HCT116 (cell line): ENCODE data around the gene TMEM106C. TPM values are rescaled to one million over a fixed set of nuclear protein-coding genes. Genes with fewer than 3 reads are reported as not detected.

Source experiments
- ATAC-seq: fragments of 200-7000 bp; cut with Tn5 transposase; 2 replicates; pipeline ENCODE4 v1.9.1; 2020; ENCODE audit warnings: mild to moderate bottlenecking, moderate library complexity
- BruUV-seq: library from RNA; stranded (reverse); fragments of 400-500 nt; replicated peaks from 2 replicates; lab custom pipeline; 2021; lab: Mats Ljungman, UMichigan
- CTCF ChIA-PET: fragments of 300-600 bp; sonication (Branson Sonifier 250); formaldehyde crosslinking; loops from one replicate; lab custom pipeline; 2021; ENCODE audit warnings: antibody characterized with exemption; lab: Charles Lee
- POLR2A ChIA-PET: fragments of 300-600, 350-600 bp; sonication (Branson Sonifier 250); formaldehyde crosslinking; loops from one replicate; lab custom pipeline; 2021; ENCODE audit warnings: antibody characterized with exemption; lab: Charles Lee
- RAD21 ChIA-PET, 2 experiments: fragments of 300-600 bp; sonication (Branson Sonifier 250); formaldehyde crosslinking; loops; one replicate each; lab custom pipeline; 2023; ENCODE audit warnings: low total read pairs in 2 of 2; ENCODE audit not compliant: uncharacterized antibody in 2 of 2, unreplicated experiment in 2 of 2, low non-redundant PET in 1 of 2; lab: Charles Lee
- DNase-seq: peaks from one replicate; pipeline ENCODE4 v3.0.0-alpha.2; 2010; ENCODE audit warnings: low read depth, low spot score
- H2AFZ ChIP-seq: fragments of 200-600 bp; shearing (Covaris generic), sonication (generic); 2 replicates; pipeline ENCODE4 v1.6.1; 2017; ENCODE audit warnings: low read depth, mixed run types, mixed read lengths, antibody characterized with exemption, low read length; ENCODE audit not compliant: poor library complexity, severe bottlenecking
- H3K27ac ChIP-seq: 2 replicates; pipeline ENCODE4 v1.5.1; 2012; ENCODE audit warnings: low read depth, low read length
- H3K27me3 ChIP-seq: fragments of 200-600 bp; sonication (generic); 2 replicates; pipeline ENCODE4 v1.6.1; 2016; ENCODE audit warnings: mixed run types, low read length, mixed read lengths; ENCODE audit not compliant: insufficient read depth
- H3K36me3 ChIP-seq, 2 experiments: fragments of 200-500 bp in 1 of 2; fragments of 200-600 bp in 1 of 2; sonication (Bioruptor generic) in 1 of 2; sonication (generic) in 1 of 2; 2 replicates each; pipeline versions ENCODE4 v1.5.1 to v1.6.1; 2014 to 2016; ENCODE audit warnings: low read length in 2 of 2, inconsistent platforms in 1 of 2, mixed read lengths in 1 of 2, mixed run types in 1 of 2; ENCODE audit not compliant: insufficient read depth in 2 of 2, control insufficient read depth in 1 of 2
- H3K4me1 ChIP-seq, 2 experiments: fragments of 200-600 bp in 1 of 2; sonication (generic) in 1 of 2; 2 replicates each; pipeline versions ENCODE4 v1.5.1 to v1.6.1; 2012 to 2017; ENCODE audit warnings: low read length in 2 of 2, inconsistent platforms in 1 of 2, mild to moderate bottlenecking in 1 of 2, mixed read lengths in 1 of 2, mixed run types in 1 of 2, moderate library complexity in 1 of 2; ENCODE audit not compliant: insufficient read depth in 2 of 2, control insufficient read depth in 1 of 2
- H3K4me2 ChIP-seq: fragments of 200-600 bp; sonication (generic); 2 replicates; pipeline ENCODE4 v1.6.1; 2017; ENCODE audit warnings: mixed run types, low read length, mixed read lengths
- H3K4me3 ChIP-seq, 2 experiments: fragments of 200-600 bp in 1 of 2; sonication (generic) in 1 of 2; replicated peaks in 1 of 2; 2 replicates each; pipeline ENCODE4 v1.5.1; 2011 to 2016; ENCODE audit warnings: low read length in 2 of 2, control low read depth in 1 of 2, low read depth in 1 of 2, mild to moderate bottlenecking in 1 of 2, mixed read lengths in 1 of 2, mixed run types in 1 of 2
- H3K79me2 ChIP-seq: fragments of 200-600 bp; sonication (generic); 2 replicates; pipeline ENCODE4 v1.6.1; 2017; ENCODE audit warnings: mild to moderate bottlenecking, mixed run types, low read length, moderate library complexity, mixed read lengths; ENCODE audit not compliant: insufficient read depth
- H3K9ac ChIP-seq: fragments of 200-600 bp; sonication (generic); 2 replicates; pipeline ENCODE4 v1.6.1; 2016; ENCODE audit warnings: low read length, mixed read lengths
- H3K9me2 ChIP-seq: fragments of 200-600 bp; sonication (generic), shearing (Covaris generic); 2 replicates; pipeline ENCODE4 v1.6.1; 2017; ENCODE audit warnings: mixed run types, mild to moderate bottlenecking, moderate library complexity; ENCODE audit not compliant: insufficient read depth
- H3K9me3 ChIP-seq, 2 experiments: fragments of 200-500 bp in 1 of 2; fragments of 200-600 bp in 1 of 2; sonication (Bioruptor generic) in 1 of 2; sonication (generic) in 1 of 2; 2 replicates each; pipeline ENCODE4 v1.6.1; 2014 to 2017; ENCODE audit warnings: low read length in 2 of 2, mixed read lengths in 2 of 2, inconsistent platforms in 1 of 2, low read depth in 1 of 2, mild to moderate bottlenecking in 1 of 2, mixed run types in 1 of 2, moderate library complexity in 1 of 2; ENCODE audit not compliant: control insufficient read depth in 1 of 2, insufficient read depth in 1 of 2
- H4K20me1 ChIP-seq: fragments of 200-600 bp; sonication (generic), shearing (Covaris generic); 2 replicates; pipeline ENCODE4 v1.6.1; 2017; ENCODE audit warnings: mixed run types, mild to moderate bottlenecking, moderate library complexity; ENCODE audit not compliant: insufficient read depth
- EGR1 ChIP-seq: IDR thresholded peaks from 2 replicates; pipeline ENCODE4 v1.6.1; 2012; ENCODE audit warnings: low read depth
- ELF1 ChIP-seq: IDR thresholded peaks from 2 replicates; pipeline ENCODE4 v1.6.1; 2012; ENCODE audit warnings: low read depth, borderline replicate concordance
- JUND ChIP-seq: IDR thresholded peaks from 2 replicates; pipeline ENCODE4 v1.6.1; 2012
- POLR2A ChIP-seq: IDR thresholded peaks from 2 replicates; pipeline ENCODE4 v1.7.0; 2011; ENCODE audit warnings: borderline replicate concordance; ENCODE audit not compliant: insufficient read depth, insufficient read length; ENCODE audit errors: extremely low read depth
- SIN3A ChIP-seq: IDR thresholded peaks from 2 replicates; pipeline ENCODE4 v1.6.1; 2012; ENCODE audit warnings: low read depth
- SP1 ChIP-seq: IDR thresholded peaks from 2 replicates; pipeline ENCODE4 v1.6.1; 2012; ENCODE audit warnings: low read depth
- TCF7L2 ChIP-seq: IDR thresholded peaks from 2 replicates; pipeline ENCODE4 v1.7.0; 2011; ENCODE audit warnings: borderline replicate concordance, inconsistent platforms; ENCODE audit not compliant: insufficient read depth, insufficient read length; ENCODE audit errors: extremely low read depth
- YY1 ChIP-seq: IDR thresholded peaks from 2 replicates; pipeline ENCODE4 v1.6.1; 2011; ENCODE audit warnings: low read length, low read depth, moderate library complexity, mild to moderate bottlenecking; ENCODE audit not compliant: insufficient replicate concordance; ENCODE audit errors: extremely low read depth
- intact Hi-C: fragments of 100-400 bp; cut with micrococcal nuclease; formaldehyde crosslinking; loops from 2 replicates; pipeline ENCODE4 v1.10.0; 2022
- total RNA-seq: library from RNA; stranded (reverse); gene quantifications from one replicate; pipeline ENCODE4 v1.2.1, GENCODE V29; 2021; ENCODE audit not compliant: unreplicated experiment
- TF ChIP-seq, protein P1 (sequence below), 3 experiments: fragments of 200-600 bp in 1 of 3; sonication (generic) in 1 of 3; IDR thresholded peaks in 2 of 3; conservative IDR thresholded peaks in 1 of 3; 2 replicates each; pipeline ENCODE4 v1.5.1; 2012 to 2017; ENCODE audit warnings: low read depth in 2 of 3, low read length in 2 of 3, antibody characterized with exemption in 1 of 3, borderline replicate concordance in 1 of 3, control low read depth in 1 of 3, mild to moderate bottlenecking in 1 of 3, mixed read lengths in 1 of 3, mixed run types in 1 of 3, moderate library complexity in 1 of 3; ENCODE audit not compliant: insufficient read depth in 1 of 3
- TF ChIP-seq, protein P2 (sequence below): IDR thresholded peaks from 2 replicates; pipeline ENCODE4 v1.6.1; 2012
- TF ChIP-seq, protein P3 (sequence below): IDR thresholded peaks from 2 replicates; pipeline ENCODE4 v1.6.1; 2011; ENCODE audit warnings: mild to moderate bottlenecking, low read length, moderate library complexity; ENCODE audit not compliant: insufficient replicate concordance; ENCODE audit errors: extremely low read depth
- TF ChIP-seq, protein P4 (sequence below): IDR thresholded peaks from 2 replicates; pipeline ENCODE4 v1.6.1; 2012; ENCODE audit warnings: low read depth

Gene TMEM106C
- total RNA-seq, 1 experiment from 2014 or later: 94.7 TPM

DNA sequence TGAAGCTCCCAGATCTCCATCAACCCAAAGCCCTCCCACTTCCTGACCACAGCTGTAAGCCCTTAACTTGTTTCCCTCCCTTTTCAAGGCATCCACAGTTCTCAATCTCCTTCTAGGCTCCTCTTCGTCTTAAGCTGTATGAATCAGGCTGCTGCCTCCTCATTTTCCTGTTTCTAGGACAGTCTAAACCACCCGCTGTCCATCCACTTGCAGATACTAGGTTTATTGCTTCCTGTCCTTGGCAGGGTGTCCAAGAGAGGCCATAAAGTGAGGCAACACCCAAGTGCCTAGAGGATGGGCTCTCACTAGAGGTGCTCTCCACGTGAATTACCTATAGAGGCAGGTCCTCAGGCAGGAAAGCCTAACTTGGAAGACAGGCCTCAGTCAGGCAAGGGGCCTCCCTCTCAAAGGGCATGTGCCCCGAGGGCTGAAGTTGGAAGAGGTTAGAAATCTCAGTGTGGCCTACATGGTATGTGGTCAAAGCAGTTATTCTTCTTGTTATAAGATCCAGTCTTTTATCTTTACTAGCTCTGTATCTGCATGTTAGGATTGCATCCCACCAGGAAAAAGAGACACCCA lies 8.8 kb upstream of the TMEM106C start (continued):
- TF ChIP-seq EGR1 (no peak), SP1 (no peak), YY1 (no peak), JUND (no peak), POLR2A (no peak), ELF1 (no peak), TCF7L2 (no peak)
- TF ChIP-seq, protein P1, sequence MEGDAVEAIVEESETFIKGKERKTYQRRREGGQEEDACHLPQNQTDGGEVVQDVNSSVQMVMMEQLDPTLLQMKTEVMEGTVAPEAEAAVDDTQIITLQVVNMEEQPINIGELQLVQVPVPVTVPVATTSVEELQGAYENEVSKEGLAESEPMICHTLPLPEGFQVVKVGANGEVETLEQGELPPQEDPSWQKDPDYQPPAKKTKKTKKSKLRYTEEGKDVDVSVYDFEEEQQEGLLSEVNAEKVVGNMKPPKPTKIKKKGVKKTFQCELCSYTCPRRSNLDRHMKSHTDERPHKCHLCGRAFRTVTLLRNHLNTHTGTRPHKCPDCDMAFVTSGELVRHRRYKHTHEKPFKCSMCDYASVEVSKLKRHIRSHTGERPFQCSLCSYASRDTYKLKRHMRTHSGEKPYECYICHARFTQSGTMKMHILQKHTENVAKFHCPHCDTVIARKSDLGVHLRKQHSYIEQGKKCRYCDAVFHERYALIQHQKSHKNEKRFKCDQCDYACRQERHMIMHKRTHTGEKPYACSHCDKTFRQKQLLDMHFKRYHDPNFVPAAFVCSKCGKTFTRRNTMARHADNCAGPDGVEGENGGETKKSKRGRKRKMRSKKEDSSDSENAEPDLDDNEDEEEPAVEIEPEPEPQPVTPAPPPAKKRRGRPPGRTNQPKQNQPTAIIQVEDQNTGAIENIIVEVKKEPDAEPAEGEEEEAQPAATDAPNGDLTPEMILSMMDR (IDR thresholded peaks at IDR 0.05 in 2 of 3, conservative IDR thresholded peaks at IDR 0.05 in 1 of 3; ENCODE audit: borderline replicate concordance in 1 of 3, insufficient read depth in 1 of 3, low read depth in 2 of 3, low read length in 2 of 3): no peak

DNA sequence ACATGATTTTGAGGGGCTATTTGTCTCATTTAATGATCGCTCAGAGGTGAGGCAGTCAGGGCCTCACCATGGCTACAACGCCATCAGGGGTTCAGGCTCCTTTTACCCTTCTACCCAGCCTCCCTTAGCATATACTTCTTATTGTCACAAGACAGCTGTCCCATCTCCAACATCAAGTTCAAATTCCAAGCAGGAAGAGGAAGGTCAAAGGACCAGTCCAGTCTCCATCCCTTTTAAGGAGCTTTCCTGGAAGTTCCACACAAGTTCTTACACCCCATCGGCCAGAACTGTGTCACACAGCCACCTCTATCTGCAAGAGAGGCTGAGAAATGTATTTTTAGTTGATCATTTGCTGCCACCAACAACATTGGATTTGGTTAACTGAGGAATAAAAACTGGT lies 8.3 kb upstream of the TMEM106C start:
- Histone ChIP-seq H4K20me1 (no peaks in the 10 kb centered on the region), H3K27me3 (no peaks in the 10 kb centered on the region), H3K79me2 (no peaks in the 10 kb centered on the region), H3K4me1 (peaks cover 8 to 16% of the 10 kb centered on the region in 2 experiments; a peak in 3 of 4 replicates), H3K4me3 (no peak overlapping the region), H2AFZ (peak overlapping the region; percentile 74), H3K27ac (no peak overlapping the region), H3K9ac (no peak overlapping the region), H3K9me2 (no peaks in the 10 kb centered on the region), H3K4me2 (no peak overlapping the region), H3K9me3 (no peaks in the 10 kb centered on the region), H3K36me3 (no peaks in the 10 kb centered on the region)
- POLR2A ChIA-PET: no interaction called here
- intact Hi-C loops: no loop called here
- DNase-seq: no peak
- no TSS peak for BruUV-seq
- CTCF ChIA-PET: interaction anchor here (0.7 to 2.2 kb wide), 2 partner anchors 8 to 50 kb away, joined by 3 to 7 read pairs; partner anchors contain the start of genes TMEM106C and VDR
- no peak for ATAC-seq
- RAD21 ChIA-PET: no interaction called here
- TF ChIP-seq, protein P2, sequence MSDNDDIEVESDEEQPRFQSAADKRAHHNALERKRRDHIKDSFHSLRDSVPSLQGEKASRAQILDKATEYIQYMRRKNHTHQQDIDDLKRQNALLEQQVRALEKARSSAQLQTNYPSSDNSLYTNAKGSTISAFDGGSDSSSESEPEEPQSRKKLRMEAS: no peak
- TF ChIP-seq SIN3A: no peak
- TF ChIP-seq, protein P3, sequence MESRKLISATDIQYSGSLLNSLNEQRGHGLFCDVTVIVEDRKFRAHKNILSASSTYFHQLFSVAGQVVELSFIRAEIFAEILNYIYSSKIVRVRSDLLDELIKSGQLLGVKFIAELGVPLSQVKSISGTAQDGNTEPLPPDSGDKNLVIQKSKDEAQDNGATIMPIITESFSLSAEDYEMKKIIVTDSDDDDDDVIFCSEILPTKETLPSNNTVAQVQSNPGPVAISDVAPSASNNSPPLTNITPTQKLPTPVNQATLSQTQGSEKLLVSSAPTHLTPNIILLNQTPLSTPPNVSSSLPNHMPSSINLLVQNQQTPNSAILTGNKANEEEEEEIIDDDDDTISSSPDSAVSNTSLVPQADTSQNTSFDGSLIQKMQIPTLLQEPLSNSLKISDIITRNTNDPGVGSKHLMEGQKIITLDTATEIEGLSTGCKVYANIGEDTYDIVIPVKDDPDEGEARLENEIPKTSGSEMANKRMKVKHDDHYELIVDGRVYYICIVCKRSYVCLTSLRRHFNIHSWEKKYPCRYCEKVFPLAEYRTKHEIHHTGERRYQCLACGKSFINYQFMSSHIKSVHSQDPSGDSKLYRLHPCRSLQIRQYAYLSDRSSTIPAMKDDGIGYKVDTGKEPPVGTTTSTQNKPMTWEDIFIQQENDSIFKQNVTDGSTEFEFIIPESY: no peak
- no peak for TF ChIP-seq ELF1
- TF ChIP-seq, protein P1 (IDR thresholded peaks at IDR 0.05 in 2 of 3, conservative IDR thresholded peaks at IDR 0.05 in 1 of 3; ENCODE audit: borderline replicate concordance in 1 of 3, insufficient read depth in 1 of 3, low read depth in 2 of 3, low read length in 2 of 3): no peak
- no peak for TF ChIP-seq POLR2A
- no peak for TF ChIP-seq YY1
- TF ChIP-seq, protein P4, sequence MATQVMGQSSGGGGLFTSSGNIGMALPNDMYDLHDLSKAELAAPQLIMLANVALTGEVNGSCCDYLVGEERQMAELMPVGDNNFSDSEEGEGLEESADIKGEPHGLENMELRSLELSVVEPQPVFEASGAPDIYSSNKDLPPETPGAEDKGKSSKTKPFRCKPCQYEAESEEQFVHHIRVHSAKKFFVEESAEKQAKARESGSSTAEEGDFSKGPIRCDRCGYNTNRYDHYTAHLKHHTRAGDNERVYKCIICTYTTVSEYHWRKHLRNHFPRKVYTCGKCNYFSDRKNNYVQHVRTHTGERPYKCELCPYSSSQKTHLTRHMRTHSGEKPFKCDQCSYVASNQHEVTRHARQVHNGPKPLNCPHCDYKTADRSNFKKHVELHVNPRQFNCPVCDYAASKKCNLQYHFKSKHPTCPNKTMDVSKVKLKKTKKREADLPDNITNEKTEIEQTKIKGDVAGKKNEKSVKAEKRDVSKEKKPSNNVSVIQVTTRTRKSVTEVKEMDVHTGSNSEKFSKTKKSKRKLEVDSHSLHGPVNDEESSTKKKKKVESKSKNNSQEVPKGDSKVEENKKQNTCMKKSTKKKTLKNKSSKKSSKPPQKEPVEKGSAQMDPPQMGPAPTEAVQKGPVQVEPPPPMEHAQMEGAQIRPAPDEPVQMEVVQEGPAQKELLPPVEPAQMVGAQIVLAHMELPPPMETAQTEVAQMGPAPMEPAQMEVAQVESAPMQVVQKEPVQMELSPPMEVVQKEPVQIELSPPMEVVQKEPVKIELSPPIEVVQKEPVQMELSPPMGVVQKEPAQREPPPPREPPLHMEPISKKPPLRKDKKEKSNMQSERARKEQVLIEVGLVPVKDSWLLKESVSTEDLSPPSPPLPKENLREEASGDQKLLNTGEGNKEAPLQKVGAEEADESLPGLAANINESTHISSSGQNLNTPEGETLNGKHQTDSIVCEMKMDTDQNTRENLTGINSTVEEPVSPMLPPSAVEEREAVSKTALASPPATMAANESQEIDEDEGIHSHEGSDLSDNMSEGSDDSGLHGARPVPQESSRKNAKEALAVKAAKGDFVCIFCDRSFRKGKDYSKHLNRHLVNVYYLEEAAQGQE: no peak
- TF ChIP-seq TCF7L2: no peak
